HEK293 (cell line): ENCODE results near the gene ROCK1.

Experiments
- CTCF ChIA-PET: fragments of 350-600 bp; formaldehyde crosslinking; extraction: SDS; loops from one replicate; lab custom pipeline; 2021; ENCODE audit warnings: antibody characterized with exemption; lab: Yijun Ruan, JAX
- POLR2A ChIA-PET: fragments of 300-600 bp; formaldehyde crosslinking; extraction: SDS; loops from one replicate; lab custom pipeline; 2020; ENCODE audit warnings: antibody characterized with exemption, inconsistent platforms; lab: Yijun Ruan, JAX
- H3K27ac ChIP-seq: fragments of 200-500 bp; sonication (Bioruptor generic); 2 replicates; pipeline ENCODE4 v1.5.1; 2014; ENCODE audit warnings: low read depth, low read length, control low read depth, inconsistent platforms; ENCODE audit errors: extremely low read depth
- H3K36me3 ChIP-seq, 2 experiments: fragments of 200-500 bp in 1 of 2; sonication (Bioruptor generic) in 1 of 2; 1 replicate in 1 of 2; 2 replicates in 1 of 2; pipeline ENCODE4 v1.5.1; 2014 to 2017; ENCODE audit warnings: inconsistent platforms in 2 of 2, low read length in 2 of 2; ENCODE audit not compliant: control insufficient read depth in 2 of 2, insufficient read depth in 1 of 2
- H3K4me1 ChIP-seq: fragments of 200-500 bp; sonication (Bioruptor generic); 2 replicates; pipeline ENCODE4 v1.5.1; 2014; ENCODE audit warnings: mild to moderate bottlenecking, low read length, inconsistent platforms; ENCODE audit not compliant: control insufficient read depth, insufficient read depth
- H3K4me3 ChIP-seq: 2 replicates; pipeline ENCODE4 v1.5.1; 2011; ENCODE audit warnings: low read depth, mild to moderate bottlenecking, control low read depth, low read length, moderate library complexity
- H3K9me3 ChIP-seq: fragments of 200-500 bp; sonication (Bioruptor generic); 2 replicates; pipeline ENCODE4 v1.5.1; 2014; ENCODE audit warnings: low read depth, low read length, inconsistent platforms; ENCODE audit not compliant: control insufficient read depth, insufficient read depth
- EGR2 ChIP-seq: fragments of 450-650 bp; formaldehyde crosslinking; IDR thresholded peaks from 2 replicates; pipeline ENCODE4 v1.5.1; 2016; ENCODE audit warnings: low read depth, missing biosample characterization, missing genetic modification characterization
- FEZF1 ChIP-seq: fragments of 450-650 bp; formaldehyde crosslinking; IDR thresholded peaks from 2 replicates; pipeline ENCODE4 v1.5.1; 2016; ENCODE audit warnings: missing biosample characterization, missing genetic modification characterization
- HOXA7 ChIP-seq: sonication (generic); formaldehyde crosslinking; IDR thresholded peaks from 2 replicates; pipeline ENCODE4 v1.8.1; 2022; ENCODE audit warnings: missing genetic modification reagents, borderline replicate concordance
- PRDM1 ChIP-seq: fragments of 450-650 bp; formaldehyde crosslinking; IDR thresholded peaks from 2 replicates; pipeline ENCODE4; 2016; ENCODE audit warnings: missing biosample characterization, missing genetic modification characterization
- SP7 ChIP-seq: fragments of 450-650 bp; formaldehyde crosslinking; IDR thresholded peaks from 2 replicates; pipeline ENCODE4 v1.5.1; 2016; ENCODE audit warnings: missing biosample characterization, missing genetic modification characterization
- TSHZ1 ChIP-seq: fragments of 450-650 bp; formaldehyde crosslinking; IDR thresholded peaks from 2 replicates; pipeline ENCODE4 v1.5.1; 2016; ENCODE audit warnings: missing biosample characterization, missing genetic modification characterization, borderline replicate concordance
- YY1 ChIP-seq: fragments of 450-650 bp; formaldehyde crosslinking; IDR thresholded peaks from 2 replicates; pipeline ENCODE4 v1.5.1; 2018; ENCODE audit warnings: missing biosample characterization, missing genetic modification characterization
- ZBTB48 ChIP-seq: fragments of 450-650 bp; formaldehyde crosslinking; IDR thresholded peaks from 2 replicates; pipeline ENCODE4 v1.5.1; 2016; ENCODE audit warnings: missing biosample characterization, missing genetic modification characterization
- ZFHX2 ChIP-seq: fragments of 450-650 bp; formaldehyde crosslinking; conservative IDR thresholded peaks from 2 replicates; pipeline ENCODE4 v1.5.1; 2016; ENCODE audit warnings: missing biosample characterization, missing genetic modification characterization
- ZFP41 ChIP-seq: fragments of 450-650 bp; formaldehyde crosslinking; IDR thresholded peaks from 2 replicates; pipeline ENCODE4 v1.5.1; 2016; ENCODE audit warnings: missing biosample characterization, missing genetic modification characterization, borderline replicate concordance
- ZNF18 ChIP-seq: fragments of 450-650 bp; formaldehyde crosslinking; IDR thresholded peaks from 2 replicates; pipeline ENCODE4 v1.5.1; 2016; ENCODE audit warnings: missing biosample characterization, missing genetic modification characterization
- ZNF335 ChIP-seq: fragments of 450-650 bp; formaldehyde crosslinking; conservative IDR thresholded peaks from 2 replicates; pipeline ENCODE4 v1.5.1; 2016; ENCODE audit warnings: missing biosample characterization, missing genetic modification characterization
- ZNF391 ChIP-seq: fragments of 450-650 bp; formaldehyde crosslinking; IDR thresholded peaks from 2 replicates; pipeline ENCODE4 v1.5.1; 2016; ENCODE audit warnings: low read depth, missing biosample characterization, missing genetic modification characterization, borderline replicate concordance
- ZNF426 ChIP-seq: fragments of 450-650 bp; formaldehyde crosslinking; IDR thresholded peaks from 2 replicates; pipeline ENCODE4 v1.5.1; 2017; ENCODE audit warnings: missing biosample characterization, missing genetic modification characterization, mild to moderate bottlenecking, inconsistent platforms, moderate library complexity
- ZNF549 ChIP-seq: fragments of 450-650 bp; IDR thresholded peaks from 2 replicates; pipeline ENCODE4 v1.5.1; 2018; ENCODE audit warnings: missing biosample characterization, missing genetic modification characterization, mild to moderate bottlenecking, inconsistent platforms, moderate library complexity
- ZNF596 ChIP-seq: fragments of 450-650 bp; IDR thresholded peaks from 2 replicates; pipeline ENCODE4 v1.5.0; 2018; ENCODE audit warnings: missing biosample characterization, mild to moderate bottlenecking, missing genetic modification characterization, moderate library complexity
- ZNF623 ChIP-seq: fragments of 450-650 bp; formaldehyde crosslinking; IDR thresholded peaks from 2 replicates; pipeline ENCODE4 v1.5.1; 2016; ENCODE audit warnings: missing biosample characterization, missing genetic modification characterization
- ZNF639 ChIP-seq: fragments of 450-650 bp; formaldehyde crosslinking; IDR thresholded peaks from 2 replicates; pipeline ENCODE4 v1.5.1; 2016; ENCODE audit warnings: missing biosample characterization, missing genetic modification characterization
- ZNF747 ChIP-seq: fragments of 450-650 bp; formaldehyde crosslinking; IDR thresholded peaks from 2 replicates; pipeline ENCODE4 v1.5.1; 2016; ENCODE audit warnings: missing biosample characterization, missing genetic modification characterization
- ZNF777 ChIP-seq: fragments of 450-650 bp; formaldehyde crosslinking; IDR thresholded peaks from 2 replicates; pipeline ENCODE4 v1.5.1; 2017; ENCODE audit warnings: missing biosample characterization, missing genetic modification characterization, borderline replicate concordance

The ROCK1 gene

GRCh38 chr18:21063011-21063410 lies 48.6 kb downstream of the ROCK1 start:
- H3K4me3 ChIP-seq = no peak overlapping the region
- TF ChIP-seq PRDM1 (tag by site-specific recombination) (no peak), ZFHX2 (tag by site-specific recombination) (peak; percentile 46; the same call in 1 of the 2 replicates), SP7 (tag by site-specific recombination) (peak; percentile 67), HOXA7 (CRISPR knock-in tag) (no peak), EGR2 (tag by site-specific recombination) (peak; percentile 73; the same call in 1 of the 2 replicates), ZFP41 (tag by site-specific recombination) (no peak)
- no peaks in the 10 kb centered on the region; a peak in 1 of 3 replicates for H3K36me3 ChIP-seq
- CTCF ChIA-PET = interaction anchor here (0.7 kb wide), 1 partner anchor 11 kb away, joined by 3 read pairs; no protein-coding TSS in a partner anchor
- H3K4me1 ChIP-seq = no peaks in the 10 kb centered on the region
- H3K27ac ChIP-seq = no peak overlapping the region
- H3K9me3 ChIP-seq = no peaks in the 10 kb centered on the region
- POLR2A ChIA-PET = no interaction called here

GRCh38 chr18:21057112-21057511 lies 54.5 kb downstream of the ROCK1 start:
- Histone ChIP-seq H3K36me3 (no peaks in the 10 kb centered on the region), H3K4me1 (no peaks in the 10 kb centered on the region), H3K9me3 (no peaks in the 10 kb centered on the region), H3K4me3 (no peak overlapping the region), H3K27ac (no peak overlapping the region)
- ChIA-PET POLR2A (no interaction called here), CTCF (interaction anchor here (0.5 kb wide), 1 partner anchor 84 kb away, joined by 3 read pairs; no protein-coding TSS in a partner anchor)
- TF ChIP-seq ZBTB48 (no peak), ZNF335 (tag by site-specific recombination) (no peak), ZNF747 (no peak), YY1 (tag by site-specific recombination) (no peak), ZNF639 (tag by site-specific recombination) (no peak), ZNF391 (tag by site-specific recombination) (no peak), ZNF18 (no peak), ZNF549 (no peak), TSHZ1 (tag by site-specific recombination) (no peak), FEZF1 (tag by site-specific recombination) (no peak), ZNF426 (tag by site-specific recombination) (no peak), ZNF596 (no peak), ZNF623 (tag by site-specific recombination) (no peak), ZNF777 (tag by site-specific recombination) (no peak)
